Left ventricle myocardium inferior (tissue), 1 donor: ENCODE results near the gene ARHGDIA. TPM values are rescaled to one million over a fixed set of nuclear protein-coding genes. Genes with fewer than 3 reads are reported as not detected.

Source experiments
- DNase-seq: peaks from one replicate; pipeline ENCODE4 v3.0.0-alpha.2; 2020
- H3K27ac ChIP-seq: fragments of 200-600 bp; replicated peaks from 2 replicates; pipeline ENCODE4 v1.8.0; 2021
- H3K27me3 ChIP-seq: fragments of 200-600 bp; 2 replicates; pipeline ENCODE4 v1.8.0; 2021; ENCODE audit warnings: low read depth
- H3K36me3 ChIP-seq: fragments of 200-600 bp; 2 replicates; pipeline ENCODE4 v1.8.0; 2021
- H3K4me1 ChIP-seq: fragments of 200-600 bp; 2 replicates; pipeline ENCODE4 v1.8.0; 2021
- H3K4me3 ChIP-seq: fragments of 200-600 bp; 2 replicates; pipeline ENCODE4 v1.8.0; 2021; ENCODE audit warnings: mild to moderate bottlenecking, moderate library complexity
- H3K9me3 ChIP-seq: fragments of 200-600 bp; replicated peaks from 2 replicates; pipeline ENCODE4 v1.8.0; 2021
- intact Hi-C: fragments of 100-400 bp; cut with micrococcal nuclease; formaldehyde crosslinking; loops from one replicate; pipeline ENCODE4 v1.11.0; 2022
- total RNA-seq: library from RNA; stranded (reverse); fragmentation: NEBNext Ultra II Directional; extraction: Animal tissue kit (Norgen Biotek cat#: 25700); gene quantifications from one replicate; pipeline ENCODE4 v1.2.1, GENCODE V29; 2021
- TF ChIP-seq, protein P1 (sequence below): fragments of 200-600 bp; IDR thresholded peaks from 2 replicates; pipeline ENCODE4 v1.8.0; 2021; ENCODE audit warnings: antibody characterized with exemption, mild to moderate bottlenecking, borderline replicate concordance
- donor health status: DM: no; HTN: yes; CAD: no; lungs with severe emphysema.

Gene ARHGDIA
- total RNA-seq, 1 donor from 2014 or later = 95.1 TPM

DNA sequence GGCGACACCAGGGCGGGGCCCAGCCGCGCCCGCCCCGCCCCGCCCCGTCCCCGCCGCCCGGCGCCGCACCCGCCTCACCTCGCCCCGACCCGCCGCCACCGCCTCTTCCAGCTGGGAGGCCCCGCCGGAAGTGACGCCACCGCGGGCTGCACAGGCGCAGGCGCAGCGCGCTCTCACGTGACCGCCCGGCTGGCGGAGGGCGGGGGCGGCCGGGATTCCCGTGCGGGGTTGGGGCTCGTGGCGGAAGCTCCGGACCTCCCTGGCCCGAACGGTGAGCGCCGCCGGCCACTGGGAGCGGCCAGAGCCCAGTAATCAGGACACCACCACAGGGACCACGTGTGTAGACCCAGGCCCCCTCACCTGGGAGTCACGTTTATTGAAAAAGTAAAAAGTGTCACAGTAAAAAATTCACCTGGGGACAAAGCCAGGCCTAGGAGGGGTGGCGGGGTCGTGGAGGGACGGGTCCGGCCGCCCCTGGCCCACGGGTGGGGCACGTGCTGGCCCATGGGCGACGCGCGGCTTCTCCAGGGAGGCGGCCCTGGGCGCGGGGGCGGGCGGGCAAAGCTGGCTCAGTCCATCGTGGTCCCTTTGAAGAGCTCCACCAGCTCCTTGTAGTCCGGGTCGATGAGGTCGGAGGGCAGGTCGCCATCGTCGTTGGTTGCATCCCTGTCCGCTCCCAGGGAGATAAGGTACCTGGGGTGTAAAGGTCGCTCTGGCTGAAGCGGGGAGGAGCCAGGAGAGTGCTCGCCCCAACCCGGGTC is 37.8 kb downstream of the ARHGDIA start, which contains the start of gene MCRIP1:
Gene MCRIP1, minus strand, starts transcription at position 132 of the 761 bp plus-strand sequence. CDS start 8,785 bp downstream, outside the sequence.
- intact Hi-C loops = no loop called here
- peaks cover 52% of the 10 kb centered on the region for H3K4me1 ChIP-seq
- no peaks in the 10 kb centered on the region for H3K36me3 ChIP-seq
- no peaks in the 10 kb centered on the region for H3K27me3 ChIP-seq
- peak; percentile 96 for DNase-seq
- peak within 1 kb of the TSS; percentile 94 for H3K27ac ChIP-seq
- H3K9me3 ChIP-seq = no peaks in the 10 kb centered on the region
- peak within 1 kb of the TSS; percentile 96 for H3K4me3 ChIP-seq
- TF ChIP-seq, protein P1, sequence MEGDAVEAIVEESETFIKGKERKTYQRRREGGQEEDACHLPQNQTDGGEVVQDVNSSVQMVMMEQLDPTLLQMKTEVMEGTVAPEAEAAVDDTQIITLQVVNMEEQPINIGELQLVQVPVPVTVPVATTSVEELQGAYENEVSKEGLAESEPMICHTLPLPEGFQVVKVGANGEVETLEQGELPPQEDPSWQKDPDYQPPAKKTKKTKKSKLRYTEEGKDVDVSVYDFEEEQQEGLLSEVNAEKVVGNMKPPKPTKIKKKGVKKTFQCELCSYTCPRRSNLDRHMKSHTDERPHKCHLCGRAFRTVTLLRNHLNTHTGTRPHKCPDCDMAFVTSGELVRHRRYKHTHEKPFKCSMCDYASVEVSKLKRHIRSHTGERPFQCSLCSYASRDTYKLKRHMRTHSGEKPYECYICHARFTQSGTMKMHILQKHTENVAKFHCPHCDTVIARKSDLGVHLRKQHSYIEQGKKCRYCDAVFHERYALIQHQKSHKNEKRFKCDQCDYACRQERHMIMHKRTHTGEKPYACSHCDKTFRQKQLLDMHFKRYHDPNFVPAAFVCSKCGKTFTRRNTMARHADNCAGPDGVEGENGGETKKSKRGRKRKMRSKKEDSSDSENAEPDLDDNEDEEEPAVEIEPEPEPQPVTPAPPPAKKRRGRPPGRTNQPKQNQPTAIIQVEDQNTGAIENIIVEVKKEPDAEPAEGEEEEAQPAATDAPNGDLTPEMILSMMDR = no peak

DNA sequence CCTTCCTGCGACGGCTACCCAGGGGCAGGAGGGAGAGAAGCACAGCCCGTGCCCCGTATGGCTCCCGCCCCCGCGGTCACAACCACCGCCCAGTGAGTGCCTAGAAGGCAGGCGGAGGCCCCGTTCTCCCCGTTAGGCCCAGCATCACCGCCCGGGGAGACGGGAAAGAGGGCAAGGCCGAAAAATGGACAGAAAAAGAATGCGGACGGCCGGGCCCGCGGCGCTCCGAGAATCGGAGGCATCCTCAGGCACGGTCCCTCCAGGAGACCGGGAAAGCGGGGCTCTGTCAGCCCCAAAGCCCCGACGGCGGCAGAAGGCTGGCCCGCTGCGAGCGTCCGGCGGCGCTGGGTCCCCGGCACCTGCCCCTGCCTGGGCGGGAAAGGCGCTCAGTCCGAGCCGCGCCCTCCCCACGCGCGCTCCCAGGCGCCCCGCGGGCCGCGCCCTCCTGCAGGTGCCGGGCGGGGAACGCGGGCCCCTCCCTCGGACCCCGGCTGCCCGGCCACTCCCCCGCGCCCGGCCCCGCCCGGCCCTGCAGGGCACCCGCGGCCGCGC is 38.5 kb downstream of the ARHGDIA start:
- Histone ChIP-seq H3K4me1 (peaks cover 53% of the 10 kb centered on the region), H3K4me3 (peak overlapping the region; percentile 96), H3K9me3 (no peaks in the 10 kb centered on the region), H3K27me3 (no peaks in the 10 kb centered on the region), H3K27ac (peak overlapping the region; percentile 94), H3K36me3 (no peaks in the 10 kb centered on the region)
- DNase-seq = peak; percentile 30
- TF ChIP-seq, protein P1 = no peak
- intact Hi-C loops = no loop called here

DNA sequence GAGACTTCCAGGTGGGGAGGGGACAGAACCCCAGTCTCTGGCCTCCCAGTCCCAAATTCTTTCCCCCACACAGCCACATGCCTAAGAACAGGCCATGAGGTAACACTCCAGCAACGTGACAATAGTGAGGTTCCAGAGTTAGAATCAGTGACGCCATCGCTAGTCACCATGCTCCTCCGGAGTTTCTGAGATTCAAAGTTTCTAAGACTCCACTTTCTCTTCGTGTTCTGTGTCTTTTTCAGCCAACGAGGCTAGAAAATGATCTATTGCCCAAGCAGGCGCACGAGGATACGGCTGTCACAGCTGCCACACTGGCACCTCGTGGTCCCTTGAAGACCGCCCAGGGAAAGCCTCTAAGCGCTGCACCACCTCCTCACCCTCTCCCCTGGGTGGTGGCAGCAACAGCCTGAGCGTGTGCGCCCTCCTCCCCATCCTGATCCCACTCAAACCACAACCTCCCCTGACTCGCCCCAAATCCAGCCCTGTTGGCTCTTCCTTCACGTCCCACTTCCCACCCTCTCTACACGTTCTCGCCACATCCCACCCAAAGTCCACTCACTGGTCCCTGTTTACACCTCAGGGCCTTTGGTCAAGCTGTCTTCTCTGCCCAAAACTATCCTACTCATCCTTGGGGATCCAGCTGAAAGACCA is 39.1 kb downstream of the ARHGDIA start:
- intact Hi-C loops = no loop called here
- Histone ChIP-seq H3K4me1 (peaks cover 53% of the 10 kb centered on the region), H3K27me3 (no peaks in the 10 kb centered on the region), H3K36me3 (no peaks in the 10 kb centered on the region), H3K4me3 (peak overlapping the region; percentile 96), H3K27ac (peak overlapping the region; percentile 94), H3K9me3 (no peaks in the 10 kb centered on the region)
- no peak for DNase-seq
- TF ChIP-seq, protein P1 = no peak

DNA sequence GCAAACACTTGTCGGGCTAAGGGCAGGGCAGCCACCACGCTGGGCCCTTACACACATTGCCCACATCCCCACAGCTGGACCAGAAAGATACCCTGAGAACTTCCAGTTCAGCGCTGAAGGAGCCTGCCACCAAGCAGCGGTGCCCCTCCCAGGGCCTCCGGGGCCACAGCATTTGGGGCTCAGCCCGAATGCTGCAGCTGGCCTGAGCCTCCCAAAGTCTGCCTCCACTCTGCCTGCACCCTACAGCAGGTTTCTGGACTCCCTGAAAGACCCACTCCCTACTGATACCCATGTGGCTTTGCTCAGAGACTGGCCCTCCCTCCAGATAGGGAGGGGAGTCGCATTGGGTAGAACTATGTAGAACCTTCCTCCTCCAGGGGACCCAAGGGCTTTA is 39.6 kb downstream of the ARHGDIA start:
- TF ChIP-seq, protein P1 = no peak
- Histone ChIP-seq H3K27me3 (no peaks in the 10 kb centered on the region), H3K4me1 (peaks cover 53% of the 10 kb centered on the region), H3K27ac (peak overlapping the region; percentile 94), H3K4me3 (peak overlapping the region; percentile 96), H3K9me3 (no peaks in the 10 kb centered on the region), H3K36me3 (no peaks in the 10 kb centered on the region)
- no peak for DNase-seq
- intact Hi-C loops = no loop called here

DNA sequence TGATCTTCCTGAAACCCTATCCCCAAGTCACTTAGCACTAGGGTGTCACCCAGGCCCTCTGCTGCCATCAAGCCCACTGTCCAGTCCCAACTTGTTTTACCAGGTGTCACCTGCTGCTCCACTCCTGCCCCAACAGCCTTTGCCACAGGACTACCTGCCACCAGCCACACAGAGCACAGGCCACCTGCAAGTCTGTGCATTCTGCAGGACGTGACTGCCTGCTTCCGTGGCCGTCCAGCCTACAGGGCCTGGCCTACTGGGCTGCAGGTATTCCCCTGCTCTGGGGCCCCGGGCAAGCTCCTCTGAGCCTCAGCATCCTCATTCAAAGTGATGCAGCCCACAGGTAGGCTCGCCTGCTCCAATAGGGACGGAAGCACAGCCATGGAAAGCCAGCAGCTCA is 41.3 kb downstream of the ARHGDIA start:
- no peak for DNase-seq
- intact Hi-C loops = no loop called here
- TF ChIP-seq, protein P1 = no peak
- Histone ChIP-seq H3K4me3 (no peak overlapping the region), H3K27ac (no peak overlapping the region), H3K4me1 (peaks cover 62% of the 10 kb centered on the region), H3K36me3 (no peaks in the 10 kb centered on the region), H3K27me3 (no peaks in the 10 kb centered on the region), H3K9me3 (no peaks in the 10 kb centered on the region)
